ENCODE measurements around the gene TBL1X. TPM values are rescaled to one million over a fixed set of nuclear protein-coding genes. Genes with fewer than 3 reads are reported as not detected.
"Not testable (repeated sequence)": the region's sequence is repeated elsewhere in the genome, so short reads cannot be mapped to it uniquely, and the experiment has no call there.

TBL1X gene
- polyA plus RNA-seq (ENCODE audit: insufficient read length in 4 of 4): 10 to 100 TPM; 25.1 to 28.0 (median 27.7) TPM

DNA sequence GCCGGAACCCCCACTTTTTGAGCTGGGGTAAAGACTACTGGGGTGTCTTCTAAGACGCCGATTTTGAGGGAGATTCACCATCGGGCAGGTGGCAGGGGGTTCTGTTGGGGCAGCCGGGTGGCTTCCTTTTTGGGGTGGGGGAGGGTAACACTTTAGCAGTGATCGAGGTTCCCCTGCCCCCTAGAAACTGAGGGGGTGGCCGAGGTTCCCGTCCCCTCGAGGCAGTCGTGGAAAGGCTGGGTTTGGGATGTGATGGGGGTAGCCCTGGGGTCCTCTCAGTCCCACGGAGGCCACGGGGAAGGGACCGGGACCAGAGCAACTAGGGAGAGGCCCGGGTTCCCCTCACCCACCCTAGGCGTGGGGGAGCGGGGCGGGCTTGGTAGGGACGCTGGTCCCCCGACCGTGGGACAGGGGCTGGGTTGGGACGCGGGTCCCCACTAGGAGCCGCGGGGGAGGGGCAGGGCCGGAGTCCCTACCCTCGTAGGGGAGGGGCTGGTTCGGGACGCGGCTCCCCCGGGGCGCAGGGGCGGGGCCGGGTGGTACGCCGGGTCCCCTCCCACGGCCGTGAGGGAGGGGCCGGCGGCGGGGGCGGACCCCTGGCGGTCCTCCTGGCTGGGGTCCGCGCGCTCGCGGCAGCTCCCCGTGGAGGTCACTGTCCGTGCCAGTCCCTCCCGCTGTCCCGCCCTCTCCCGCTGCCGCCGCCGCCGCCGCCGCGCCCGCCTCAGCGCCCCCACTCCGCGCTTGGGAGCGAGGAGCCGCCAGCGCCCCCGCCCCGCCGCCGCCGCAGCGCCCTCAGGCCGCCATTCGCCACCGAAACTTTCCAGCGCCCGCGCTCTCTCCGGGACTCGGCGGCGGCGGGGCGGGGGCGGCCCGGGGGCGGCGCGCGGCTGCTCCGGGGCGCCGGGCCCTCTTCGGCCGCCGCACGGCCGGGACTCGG, at the start of gene TBL1X:
TBL1X (plus strand) TSS at position 624 of the 937 bp plus-strand sequence. CDS start 188,529 bp downstream, outside the sequence.
- no peak for DNase-seq (ENCODE audit: low read depth in 4 of 4, low spot score in 2 of 4)

- DNase-seq (ENCODE audit: low read depth in 4 of 4, low spot score in 2 of 4): no peak
Measured at GRCh38 chrX:9416562-9417348, 48.1 kb upstream of the TBL1X start.

DNA sequence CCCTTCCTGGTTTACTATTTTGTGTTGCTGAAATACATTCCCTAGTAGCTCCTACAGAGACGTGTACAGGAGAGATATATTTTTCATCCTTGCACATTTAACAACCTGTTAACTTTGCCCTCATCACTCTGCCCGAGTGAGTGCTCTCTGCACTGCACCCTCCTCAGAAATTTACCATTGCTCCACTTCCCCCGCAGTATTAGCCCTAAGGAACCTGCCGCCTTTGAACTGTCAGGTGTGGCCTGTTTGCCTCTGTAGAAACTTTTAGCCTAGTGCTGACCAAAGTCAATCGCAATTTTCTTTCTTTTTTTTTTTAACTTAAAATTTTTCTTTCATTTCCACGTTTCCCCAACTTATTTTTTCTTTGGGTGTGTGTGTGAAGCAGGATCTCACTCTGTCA, 46.6 kb upstream of the TBL1X start:
- no peak for DNase-seq (ENCODE audit: low read depth in 4 of 4, low spot score in 2 of 4)

DNA sequence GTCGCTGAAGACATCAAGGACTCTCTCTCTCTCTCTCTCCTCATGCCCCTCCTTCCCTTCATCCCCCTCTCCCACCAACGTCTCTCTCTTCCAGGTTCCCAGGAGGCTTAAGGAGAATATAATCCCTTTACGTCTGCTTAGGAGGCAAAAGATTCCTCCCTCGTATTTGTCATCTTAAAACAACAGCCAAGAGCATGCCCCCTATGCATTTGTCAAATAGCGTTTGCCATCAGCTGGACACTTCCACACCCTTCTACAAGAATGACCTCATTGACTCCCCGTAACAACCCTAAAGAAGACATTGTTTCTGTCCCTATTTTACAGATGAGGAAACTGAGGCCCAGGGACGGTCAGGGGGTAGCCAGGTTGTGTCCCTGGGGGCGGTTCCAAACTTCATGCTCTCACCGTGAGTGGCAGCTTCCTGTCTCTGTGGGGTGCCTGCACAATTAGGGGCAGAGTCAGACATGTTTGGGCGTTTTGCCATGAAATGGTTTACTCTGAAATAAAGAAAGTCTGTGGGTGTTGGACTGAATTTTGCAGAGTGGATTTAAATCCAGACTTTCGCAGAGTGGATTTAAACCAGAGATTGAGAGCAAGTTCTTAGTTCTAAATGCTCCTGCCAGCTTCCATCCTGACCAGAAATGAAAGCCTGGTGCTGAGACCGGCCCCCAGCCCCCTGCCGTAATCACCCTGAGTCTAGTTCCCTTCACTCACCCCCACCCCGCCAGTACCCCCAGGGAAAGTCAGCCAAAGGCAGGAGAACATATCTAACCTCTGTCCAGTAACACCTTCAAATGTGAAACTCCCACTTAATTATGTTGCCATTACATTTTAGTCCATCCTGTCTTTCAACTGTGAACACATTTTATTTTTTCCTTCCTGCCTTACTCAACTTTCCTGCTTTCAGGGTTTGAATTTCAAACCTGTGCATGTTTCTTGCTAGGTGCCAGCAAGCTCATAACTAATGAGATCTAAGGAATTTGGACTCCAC, 44.3 kb upstream of the TBL1X start:
- no peak for DNase-seq (ENCODE audit: low read depth in 4 of 4, low spot score in 2 of 4)

DNA sequence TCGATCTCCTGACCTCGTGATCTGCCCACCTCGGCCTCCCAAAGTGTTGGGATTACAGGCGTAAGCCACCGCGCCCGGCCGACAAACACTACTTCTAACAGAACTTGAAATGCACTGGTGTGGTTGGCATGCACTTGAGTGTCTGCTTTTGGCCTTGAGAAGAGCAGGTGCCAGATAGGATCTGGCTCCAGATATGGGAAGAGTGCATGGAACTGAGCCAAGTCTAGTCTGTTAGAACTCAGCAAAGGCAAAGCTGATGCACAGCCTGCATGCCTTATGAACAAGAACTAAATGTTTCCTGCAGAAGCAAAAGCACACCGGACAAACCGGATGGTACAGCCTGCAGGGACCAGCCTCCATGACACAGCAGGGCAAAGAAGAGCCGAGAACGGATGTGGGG, 35.1 kb upstream of the TBL1X start:
- no peak for DNase-seq (ENCODE audit: low read depth in 4 of 4, low spot score in 2 of 4)

GRCh38 chrX:9430346-9430921, 34.4 kb upstream of the TBL1X start:
- no peak for DNase-seq (ENCODE audit: low read depth in 4 of 4, low spot score in 2 of 4)

GRCh38 chrX:9431281-9431680, 33.6 kb upstream of the TBL1X start:
- DNase-seq (ENCODE audit: low read depth in 4 of 4, low spot score in 2 of 4): no peak

- DNase-seq (ENCODE audit: low read depth in 4 of 4, low spot score in 2 of 4): no peak
Measured at GRCh38 chrX:9433596-9433995, 31.3 kb upstream of the TBL1X start.

GRCh38 chrX:9434051-9434550, 30.8 kb upstream of the TBL1X start:
- DNase-seq (ENCODE audit: low read depth in 4 of 4, low spot score in 2 of 4): no peak

- DNase-seq (ENCODE audit: low read depth in 4 of 4, low spot score in 2 of 4): not testable (repeated sequence)
Measured at GRCh38 chrX:9435086-9435485, 29.8 kb upstream of the TBL1X start.

- no peak for DNase-seq (ENCODE audit: low read depth in 4 of 4, low spot score in 2 of 4)
Measured at GRCh38 chrX:9436812-9437211, 28.0 kb upstream of the TBL1X start.

- no peak for DNase-seq (ENCODE audit: low read depth in 4 of 4, low spot score in 2 of 4)
Measured at GRCh38 chrX:9438933-9439494, 25.8 kb upstream of the TBL1X start.

- no peak for DNase-seq (ENCODE audit: low read depth in 4 of 4, low spot score in 2 of 4)
Measured at GRCh38 chrX:9440116-9440844, 24.6 kb upstream of the TBL1X start.

- DNase-seq (ENCODE audit: low read depth in 4 of 4, low spot score in 2 of 4): no peak
Measured at GRCh38 chrX:9442056-9442455, 22.8 kb upstream of the TBL1X start.

DNA sequence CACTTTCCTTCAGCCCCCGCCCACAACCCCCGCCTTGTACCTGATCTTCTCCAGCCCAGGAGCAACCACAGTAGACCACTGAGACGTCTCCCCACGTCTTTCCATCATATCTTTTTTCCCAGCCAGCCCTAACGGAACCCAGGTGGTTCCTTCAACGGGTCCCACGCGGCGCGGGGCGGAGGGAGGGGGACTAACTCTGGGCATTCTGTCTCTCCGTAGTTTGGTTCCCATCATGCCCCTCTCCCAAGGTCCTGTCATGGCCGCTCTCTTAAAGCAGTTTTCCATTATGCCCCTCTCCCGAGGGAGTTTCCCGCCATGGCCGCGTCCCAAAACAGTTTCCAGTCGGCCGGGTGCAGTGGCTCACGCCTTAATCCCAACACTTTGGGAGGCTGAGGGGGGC, 21.5 kb upstream of the TBL1X start:
- DNase-seq (ENCODE audit: low read depth in 4 of 4, low spot score in 2 of 4): no peak

DNA sequence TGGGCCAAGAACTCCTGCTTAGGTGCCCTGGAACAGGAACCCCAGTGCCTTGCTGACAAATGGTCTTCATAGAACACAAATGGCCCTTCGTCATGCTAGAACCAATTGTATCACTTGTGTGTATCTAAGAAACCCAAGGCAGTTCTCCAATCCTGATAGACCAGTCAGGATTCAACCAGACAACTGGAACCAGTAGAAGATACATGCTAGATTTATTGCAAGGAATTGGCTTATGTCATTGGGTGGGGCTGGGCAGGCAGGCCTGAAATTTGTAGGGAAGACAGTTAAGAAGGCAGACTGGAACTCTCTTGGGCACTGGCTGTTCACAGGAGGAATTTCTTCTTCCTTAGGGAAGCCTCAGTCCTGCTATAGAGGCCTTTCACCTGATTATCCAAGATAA, 17.0 kb upstream of the TBL1X start:
- DNase-seq (ENCODE audit: low read depth in 4 of 4, low spot score in 2 of 4): no peak

DNA sequence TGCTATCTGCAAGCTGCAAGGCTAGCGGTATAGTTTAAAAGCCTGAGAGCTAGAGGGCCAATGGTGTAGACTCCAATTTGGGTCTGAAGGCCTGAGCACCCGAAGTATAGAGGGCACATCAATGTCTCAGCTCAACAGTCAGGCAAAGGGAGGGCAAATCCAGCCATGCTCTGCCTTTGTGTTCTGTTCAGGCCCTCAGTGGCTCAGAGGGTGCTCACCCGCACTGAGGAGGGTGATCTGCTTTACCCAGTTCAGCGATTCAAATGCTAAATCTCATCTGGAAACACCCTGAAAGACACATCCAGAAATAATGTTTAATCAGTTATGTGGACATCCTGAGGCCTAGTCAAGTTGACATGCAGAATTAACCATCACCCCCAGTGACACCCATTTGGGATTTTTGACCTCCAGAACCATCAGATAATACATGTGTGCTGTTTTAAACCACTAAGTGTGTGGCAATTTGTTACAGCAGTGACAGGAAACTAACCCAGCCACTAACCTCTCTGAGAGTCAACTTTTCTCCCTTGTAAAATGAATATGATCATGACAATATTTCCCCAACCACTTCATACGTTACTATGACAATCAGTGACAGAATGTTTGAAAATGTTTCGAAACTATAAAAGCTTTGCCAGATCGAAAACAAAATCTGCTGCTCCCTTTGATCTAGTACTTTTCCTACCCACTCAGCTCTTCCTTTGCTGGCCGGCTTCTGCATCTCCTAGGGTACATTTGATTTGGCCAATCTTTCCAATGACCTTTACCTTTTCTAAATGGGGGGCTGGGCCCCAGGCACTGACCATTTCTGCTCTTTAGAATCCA, 8.4 kb upstream of the TBL1X start:
- DNase-seq (ENCODE audit: low read depth in 4 of 4, low spot score in 2 of 4): no peak

GRCh38 chrX:9458034-9458433, 6.8 kb upstream of the TBL1X start:
- DNase-seq (ENCODE audit: low read depth in 4 of 4, low spot score in 2 of 4): not testable (repeated sequence)

Data from left renal cortex interstitium (tissue), 4 donors.